Measurements from ENCODE around the gene SAMD14.

GRCh38 chr17:50076221-50076590 is 53.8 kb downstream of the SAMD14 start:
- TF ChIP-seq, protein P1, sequence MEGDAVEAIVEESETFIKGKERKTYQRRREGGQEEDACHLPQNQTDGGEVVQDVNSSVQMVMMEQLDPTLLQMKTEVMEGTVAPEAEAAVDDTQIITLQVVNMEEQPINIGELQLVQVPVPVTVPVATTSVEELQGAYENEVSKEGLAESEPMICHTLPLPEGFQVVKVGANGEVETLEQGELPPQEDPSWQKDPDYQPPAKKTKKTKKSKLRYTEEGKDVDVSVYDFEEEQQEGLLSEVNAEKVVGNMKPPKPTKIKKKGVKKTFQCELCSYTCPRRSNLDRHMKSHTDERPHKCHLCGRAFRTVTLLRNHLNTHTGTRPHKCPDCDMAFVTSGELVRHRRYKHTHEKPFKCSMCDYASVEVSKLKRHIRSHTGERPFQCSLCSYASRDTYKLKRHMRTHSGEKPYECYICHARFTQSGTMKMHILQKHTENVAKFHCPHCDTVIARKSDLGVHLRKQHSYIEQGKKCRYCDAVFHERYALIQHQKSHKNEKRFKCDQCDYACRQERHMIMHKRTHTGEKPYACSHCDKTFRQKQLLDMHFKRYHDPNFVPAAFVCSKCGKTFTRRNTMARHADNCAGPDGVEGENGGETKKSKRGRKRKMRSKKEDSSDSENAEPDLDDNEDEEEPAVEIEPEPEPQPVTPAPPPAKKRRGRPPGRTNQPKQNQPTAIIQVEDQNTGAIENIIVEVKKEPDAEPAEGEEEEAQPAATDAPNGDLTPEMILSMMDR (IDR thresholded peaks at IDR 0.05): no peak
- no peak for TF ChIP-seq EZH2phosphoT487 (IDR thresholded peaks at IDR 0.05)
